COR-L47 (cell line): ENCODE results near the gene ARHGAP4.

Source experiments
- DNase-seq: peaks from one replicate; lab custom pipeline; 2025; lab: John Stamatoyannopoulos, UW

ARHGAP4 gene

DNA sequence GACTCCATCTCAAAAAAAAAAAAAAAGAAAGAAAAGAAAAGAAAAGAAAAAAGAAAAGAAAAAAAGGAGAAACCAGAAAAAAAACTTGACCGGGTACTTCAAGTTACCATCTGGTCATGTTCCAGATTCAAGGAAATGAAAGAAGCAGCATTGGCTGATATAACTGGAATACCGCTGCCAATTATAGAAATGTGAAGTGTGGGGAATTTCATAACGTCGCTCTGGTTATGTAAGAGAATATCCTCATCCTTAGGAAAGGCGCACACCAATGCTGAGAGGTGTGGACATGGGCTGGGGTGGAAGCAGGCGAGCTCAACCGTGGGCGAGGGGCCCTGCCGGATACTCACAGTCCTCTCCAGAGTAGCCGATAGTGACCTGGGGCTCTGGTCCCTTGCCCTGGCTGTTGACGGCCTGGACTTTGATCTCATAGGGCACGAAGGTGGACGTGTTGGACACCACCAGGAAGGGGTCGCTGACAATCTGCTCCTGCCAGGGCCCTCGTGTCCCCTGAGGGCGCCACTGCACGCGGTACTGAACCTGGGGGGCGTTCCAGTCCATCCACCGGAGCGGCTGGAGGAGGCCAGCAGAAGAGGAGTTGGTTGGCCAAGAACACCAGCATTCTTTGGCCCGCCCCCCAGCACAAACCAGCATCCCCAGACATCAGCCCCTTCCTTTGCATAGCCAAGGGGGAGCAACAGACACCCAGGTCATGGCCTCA, 59.6 kb downstream of the ARHGAP4 start:
- DNase-seq, result no peak

DNA sequence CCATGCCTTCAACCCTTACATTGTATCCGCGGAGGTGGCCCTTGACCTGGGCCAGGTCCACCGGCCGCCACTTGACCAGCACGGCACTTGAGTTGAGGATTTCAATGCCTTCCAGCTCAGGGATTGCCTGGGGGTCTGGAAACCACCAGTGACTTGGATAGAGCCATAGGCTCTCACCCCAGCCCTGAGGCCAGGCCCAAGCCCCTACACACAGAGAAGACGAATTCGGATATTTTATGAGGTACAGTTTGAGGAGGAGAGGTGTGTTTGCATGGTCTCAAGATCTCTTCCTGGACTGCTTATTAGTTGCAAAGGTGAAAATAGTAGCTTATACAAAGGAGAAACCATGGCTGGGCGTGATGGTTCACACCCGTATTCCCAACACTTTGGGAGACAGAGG, 60.4 kb downstream of the ARHGAP4 start:
- no peak for DNase-seq

- no peak for DNase-seq
Measured at GRCh38 chrX:153865321-153865580, 60.8 kb downstream of the ARHGAP4 start.

DNA sequence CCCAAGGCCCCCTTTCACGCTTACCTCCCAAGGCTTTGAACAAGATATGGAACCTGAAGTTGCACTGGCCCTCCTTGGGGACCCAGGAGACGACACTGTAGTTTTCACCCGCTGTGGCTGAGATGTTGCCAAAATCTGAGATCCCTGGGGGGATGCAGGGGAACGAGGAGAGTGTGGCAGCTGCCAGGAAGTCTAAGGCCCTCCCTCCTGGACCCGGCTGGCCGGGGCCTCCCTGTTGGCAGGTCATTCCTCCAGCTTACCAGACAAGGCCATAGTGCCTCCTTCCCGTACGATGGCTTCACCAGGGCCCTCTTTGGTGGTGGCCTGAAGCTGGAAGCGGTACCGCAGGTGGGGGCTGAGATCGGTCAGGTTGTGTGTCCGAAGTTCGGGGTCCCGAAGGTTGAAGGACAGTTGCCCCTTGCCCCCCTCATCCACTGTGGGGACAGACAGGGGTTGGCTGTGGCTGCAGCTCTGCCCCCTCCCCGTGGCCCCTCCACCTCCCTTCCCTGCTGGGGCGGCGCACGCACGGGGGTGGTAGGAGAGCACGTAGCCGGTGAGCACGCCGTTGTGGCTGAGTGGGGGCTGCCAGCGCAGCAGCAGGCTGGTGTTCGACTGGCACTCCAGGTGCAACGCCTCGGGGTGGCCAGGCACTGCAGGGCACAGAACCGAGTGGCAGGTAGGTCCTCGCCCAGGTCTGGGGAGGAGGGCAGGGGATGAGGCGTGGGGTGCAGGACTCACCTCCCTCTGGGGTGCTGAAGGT, 61.3 kb downstream of the ARHGAP4 start:
- DNase-seq, result no peak

DNA sequence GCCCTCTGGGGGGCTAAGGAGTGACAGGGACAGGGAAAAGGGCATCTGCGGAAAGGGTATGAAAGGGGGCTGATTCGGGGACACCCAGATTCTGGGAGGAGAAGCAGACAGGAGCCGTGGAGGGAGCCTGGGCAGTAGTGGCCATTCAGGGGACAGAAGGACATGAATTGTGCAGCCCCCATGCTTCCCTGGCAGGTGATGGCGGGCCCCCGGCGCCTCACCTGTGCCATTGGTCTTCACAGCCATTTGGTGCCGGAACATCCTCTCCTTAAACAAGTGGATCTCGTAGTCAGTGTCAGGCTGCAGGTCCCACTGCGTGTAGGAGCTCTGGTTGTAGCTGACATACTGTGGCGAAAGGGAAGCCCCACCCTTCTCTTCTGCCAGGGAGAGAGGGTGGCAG, 62.0 kb downstream of the ARHGAP4 start:
- no peak for DNase-seq

GRCh38 chrX:153863251-153863991, 62.6 kb downstream of the ARHGAP4 start:
- no peak for DNase-seq

- no peak for DNase-seq
Measured at GRCh38 chrX:153862369-153863250, 63.5 kb downstream of the ARHGAP4 start.

DNA sequence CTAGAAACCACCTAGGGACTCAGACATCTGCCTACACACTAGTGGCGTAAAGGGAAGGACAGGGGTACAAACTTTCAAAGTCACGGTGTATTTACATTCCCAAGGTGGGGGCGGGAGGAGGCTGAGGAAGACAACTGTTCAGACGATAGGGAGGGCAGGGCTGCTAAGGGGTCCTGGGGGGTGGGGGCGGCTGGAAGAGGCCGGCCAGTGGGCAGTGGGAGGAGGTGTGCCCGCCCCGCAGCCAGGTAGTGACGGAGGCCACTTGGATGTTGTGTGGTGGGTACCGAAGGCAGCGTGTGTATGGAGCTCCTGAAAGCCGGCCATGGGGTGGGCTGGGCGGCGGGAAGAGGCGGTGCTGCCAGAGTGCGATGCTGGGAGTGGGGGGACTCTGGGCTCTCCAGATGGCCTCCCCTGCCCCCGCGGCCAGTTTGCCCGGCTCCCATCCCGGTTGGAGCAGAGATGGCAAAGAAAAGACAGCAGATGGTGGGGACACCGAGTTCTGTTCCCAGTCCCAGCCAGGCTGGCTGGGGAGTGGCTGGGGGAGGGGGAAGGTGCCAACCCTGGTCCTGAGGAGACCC, 64.2 kb downstream of the ARHGAP4 start:
- no peak for DNase-seq

GRCh38 chrX:153861151-153861550, 64.9 kb downstream of the ARHGAP4 start:
- no peak for DNase-seq
